Heart left ventricle (tissue), 16 donors: ENCODE data around the gene IFI27. TPM values are rescaled to one million over a fixed set of nuclear protein-coding genes. Genes with fewer than 3 reads are reported as not detected.

ENCODE experiments used
- ATAC-seq, 4 donors: fragments of 200-7000 bp; cut with Tn5 transposase; one replicate each; pipeline ENCODE4 v1.9.1; 2020 to 2022; ENCODE audit warnings: moderate library complexity in 4 of 4, mild to moderate bottlenecking in 3 of 4, moderate number of reproducible peaks in 1 of 4
- DNase-seq, 5 donors: peaks; one replicate each; pipeline ENCODE4 v3.0.0-alpha.2; 2020
- H3K27ac ChIP-seq, 12 donors: fragments of 200-600 bp; sonication (generic) in 4 of 12; one replicate each; pipeline versions ENCODE4 v1.5.0 to v1.8.0; 2016 to 2022; ENCODE audit warnings: mild to moderate bottlenecking in 2 of 12
- H3K27me3 ChIP-seq, 9 donors: fragments of 200-600 bp; sonication (generic) in 2 of 9; one replicate each; pipeline versions ENCODE4 v1.5.1 to v1.8.0; 2016 to 2022; ENCODE audit warnings: mild to moderate bottlenecking in 3 of 9
- H3K36me3 ChIP-seq, 9 donors: fragments of 200-600 bp; sonication (generic) in 2 of 9; one replicate each; pipeline versions ENCODE4 v1.5.0 to v1.8.0; 2018 to 2022; ENCODE audit warnings: mild to moderate bottlenecking in 2 of 9
- H3K4me1 ChIP-seq, 12 donors: fragments of 200-600 bp; sonication (generic) in 4 of 12; one replicate each; pipeline versions ENCODE4 v1.5.0 to v1.8.0; 2016 to 2022; ENCODE audit warnings: mild to moderate bottlenecking in 3 of 12
- H3K4me3 ChIP-seq, 12 donors: fragments of 200-600 bp; sonication (generic) in 4 of 12; one replicate each; pipeline versions ENCODE4 v1.5.0 to v1.8.0; 2017 to 2022; ENCODE audit warnings: mild to moderate bottlenecking in 9 of 12, moderate library complexity in 4 of 12
- H3K9me3 ChIP-seq, 12 donors: fragments of 200-600 bp; sonication (generic) in 4 of 12; one replicate each; pipeline versions ENCODE4 v1.5.0 to v1.8.0; 2016 to 2022; ENCODE audit warnings: mild to moderate bottlenecking in 1 of 12
- POLR2A ChIP-seq, 2 donors: fragments of 450-650 bp; IDR thresholded peaks; one replicate each; pipeline ENCODE4 v1.6.1; 2017; ENCODE audit warnings: antibody characterized with exemption in 2 of 2, mild to moderate bottlenecking in 2 of 2, moderate library complexity in 2 of 2
- WGBS, 4 donors: extraction: QIAGEN DNeasy Blood & Tissue Kit in 2 of 4; methylation state at CpG; one replicate each; pipeline versions ENCODE4 v1.1.5 to v1.1.7; 2013 to 2018; 5-methylcytosine and 5-hydroxymethylcytosine counted together
- intact Hi-C, 10 donors: fragments of 100-400 bp; cut with DNase I; formaldehyde crosslinking; loops; one replicate each; pipeline versions ENCODE4 v1.11.1 to v1.14.2; 2022
- polyA plus RNA-seq, 2 donors: library from polyadenylated mRNA; stranded (reverse); fragments of 200-250 nt; gene quantifications; one replicate each; pipeline ENCODE4 v1.2.3, GENCODE V29; 2013
- total RNA-seq, 9 donors: library from RNA; depleted of rRNA in 2 of 9; stranded (reverse); fragments of >200 nt in 2 of 9; fragmentation: NEBNext Ultra II Directional in 3 of 9; extraction: Animal tissue kit (Norgen Biotek cat#: 25700) in 3 of 9; gene quantifications; one replicate each; pipeline versions ENCODE4 v1.1.0 to v1.2.4, GENCODE V29; 2016 to 2023
- TF ChIP-seq, protein P1 (sequence below), 12 donors: fragments of 200-600 bp; sonication (generic) in 4 of 12; IDR thresholded peaks; one replicate each; pipeline versions ENCODE4 v1.5.0 to v1.8.0; 2018 to 2022; ENCODE audit warnings: antibody characterized with exemption in 12 of 12, mild to moderate bottlenecking in 5 of 12
- donor health status: ischemic (EF 13 %, LVEDD 7.1; RV severe dilation, severe dysfunction).
- donor health status: healthy with polysubstance abuse.
- donor health status: DM: no; HTN: yes; CAD: no.
- donor health status: DM: no; HTN: no; CAD: no.
- donor health status: ischemic (EF 25% LVEDD 6.9; RV normal size, moderate dysfunction).
- donor health status: ischemic (EF 25% LVEDD 5.7; RV mildly dilated, moderate dysfunction).
- donor health status: healthy.
- donor health status: DM: yes; HTN: yes; CAD: no.
- donor health status: ischemic (EF 35%, LVEDD 5.7; RV mildly dilated, moderate dysfunction).
- donor health status: nonischemic (EF 11% LVEDD 7.7; RV severe dilation, severe dysfunction).
- donor health status: DM: yes; HTN: yes; CAD: no.
- donor health status: PGD.
- donor health status: ischemic (EF 29% LVEDD 5.4; RV normal size, mild dysfunction).
- donor health status: nonischemic (EF 23%, LVEDD 6.1; RV moderate dilation, normal function).

The IFI27 gene
- total and polyA plus RNA-seq, 11 donors, result 135 to 469 (median 262) TPM

DNA sequence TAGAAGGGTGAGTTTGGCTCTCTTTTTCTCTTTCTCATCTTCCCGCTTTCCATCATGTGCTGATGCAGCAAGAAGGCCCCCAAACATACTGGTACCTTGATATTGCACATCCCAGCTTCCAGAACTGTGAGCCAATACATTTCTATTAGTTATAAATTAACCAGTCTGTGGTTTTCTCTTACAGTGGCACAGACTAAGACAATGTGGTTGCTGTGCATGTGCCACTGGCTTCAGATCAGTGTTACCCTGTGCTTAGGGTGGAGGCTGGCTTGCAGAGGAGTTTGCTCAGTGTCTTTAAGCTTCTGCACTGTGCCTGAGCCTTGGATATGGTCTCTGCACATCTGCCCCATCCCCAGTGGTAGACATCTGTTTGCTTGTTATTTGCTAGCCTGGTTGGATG is 13.3 kb downstream of the IFI27 start:
- Histone ChIP-seq H3K36me3 (peaks cover 0 to 12% (median 0%) of the 10 kb centered on the region in 9 donors), H3K27me3 (no peaks in the 10 kb centered on the region), H3K4me3 (no peak overlapping the region), H3K9me3 (peaks cover 0 to 23% (median 3%) of the 10 kb centered on the region in 12 donors), H3K27ac (no peak overlapping the region), H3K4me1 (peaks cover 0 to 7% (median 0%) of the 10 kb centered on the region in 12 donors)
- ATAC-seq, result no peak
- intact Hi-C loops, result no loop called here
- 91 to 100% (median 94%) methylated on average over 1 of the region's 1 CpG for WGBS, 4 donors
- peak in 1 of 5 donors; percentile 1 for DNase-seq
- TF ChIP-seq POLR2A (IDR thresholded peaks at IDR 0.05), result no peak
- TF ChIP-seq, protein P1, sequence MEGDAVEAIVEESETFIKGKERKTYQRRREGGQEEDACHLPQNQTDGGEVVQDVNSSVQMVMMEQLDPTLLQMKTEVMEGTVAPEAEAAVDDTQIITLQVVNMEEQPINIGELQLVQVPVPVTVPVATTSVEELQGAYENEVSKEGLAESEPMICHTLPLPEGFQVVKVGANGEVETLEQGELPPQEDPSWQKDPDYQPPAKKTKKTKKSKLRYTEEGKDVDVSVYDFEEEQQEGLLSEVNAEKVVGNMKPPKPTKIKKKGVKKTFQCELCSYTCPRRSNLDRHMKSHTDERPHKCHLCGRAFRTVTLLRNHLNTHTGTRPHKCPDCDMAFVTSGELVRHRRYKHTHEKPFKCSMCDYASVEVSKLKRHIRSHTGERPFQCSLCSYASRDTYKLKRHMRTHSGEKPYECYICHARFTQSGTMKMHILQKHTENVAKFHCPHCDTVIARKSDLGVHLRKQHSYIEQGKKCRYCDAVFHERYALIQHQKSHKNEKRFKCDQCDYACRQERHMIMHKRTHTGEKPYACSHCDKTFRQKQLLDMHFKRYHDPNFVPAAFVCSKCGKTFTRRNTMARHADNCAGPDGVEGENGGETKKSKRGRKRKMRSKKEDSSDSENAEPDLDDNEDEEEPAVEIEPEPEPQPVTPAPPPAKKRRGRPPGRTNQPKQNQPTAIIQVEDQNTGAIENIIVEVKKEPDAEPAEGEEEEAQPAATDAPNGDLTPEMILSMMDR (IDR thresholded peaks at IDR 0.05), result no peak

DNA sequence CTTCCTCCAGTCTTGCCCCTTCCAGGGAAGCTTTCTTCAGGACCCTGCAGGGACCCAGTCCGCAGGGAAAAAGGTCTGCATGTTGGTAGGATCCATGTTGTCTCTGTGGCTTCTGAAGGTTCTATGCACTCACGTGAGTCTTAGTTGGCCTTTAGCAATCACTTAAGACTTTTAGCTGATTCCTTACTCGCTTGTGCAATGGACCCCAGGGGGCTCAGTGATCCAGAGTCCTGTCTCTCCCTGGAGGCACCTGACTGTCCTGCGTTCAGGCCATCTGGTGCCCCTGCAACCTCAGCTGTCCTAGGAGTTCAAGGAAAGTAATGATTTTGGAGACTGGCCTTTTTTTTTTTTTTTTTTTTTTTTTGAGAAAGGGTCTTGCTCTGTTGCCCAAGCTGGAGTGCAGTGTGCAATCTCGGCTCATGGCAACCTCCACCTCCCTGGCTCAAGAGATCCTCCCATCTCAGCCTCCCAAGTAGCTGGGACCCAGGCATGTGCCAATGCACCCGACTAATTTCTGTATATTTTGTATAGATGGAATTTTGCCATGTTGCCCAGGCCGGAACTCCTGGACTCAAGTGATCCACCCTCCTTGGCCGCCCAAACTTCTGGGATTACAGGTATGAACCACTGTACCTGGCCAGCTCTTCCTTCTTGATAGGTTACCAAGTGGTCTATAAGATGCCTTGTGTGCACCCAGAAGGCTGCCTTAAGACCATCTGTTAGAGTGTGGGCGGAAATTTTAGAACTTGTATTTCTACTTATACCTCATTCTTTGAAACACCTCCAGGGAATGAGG is 14.2 kb downstream of the IFI27 start:
- 88 to 94% (median 91%) methylated on average over 9 of the region's 9 CpGs for WGBS, 4 donors
- ATAC-seq, result no peak
- H3K4me1 ChIP-seq, result peaks cover 0 to 10% (median under 1%) of the 10 kb centered on the region in 12 donors
- H3K4me3 ChIP-seq, result no peak overlapping the region
- H3K27ac ChIP-seq, result no peak overlapping the region
- TF ChIP-seq, protein P1 (IDR thresholded peaks at IDR 0.05), result no peak
- TF ChIP-seq POLR2A (IDR thresholded peaks at IDR 0.05), result no peak
- peaks cover 0 to 14% (median 0%) of the 10 kb centered on the region in 12 donors for H3K9me3 ChIP-seq
- peaks cover 0 to 12% (median 0%) of the 10 kb centered on the region in 9 donors for H3K36me3 ChIP-seq
- intact Hi-C loops, result loop anchor here in 1 of 10 donors (5.0 kb wide), 1 partner anchor 42 kb away; the partner anchor contains the start of genes DDX24 and IFI27L1
- no peaks in the 10 kb centered on the region for H3K27me3 ChIP-seq
- DNase-seq, result no peak

DNA sequence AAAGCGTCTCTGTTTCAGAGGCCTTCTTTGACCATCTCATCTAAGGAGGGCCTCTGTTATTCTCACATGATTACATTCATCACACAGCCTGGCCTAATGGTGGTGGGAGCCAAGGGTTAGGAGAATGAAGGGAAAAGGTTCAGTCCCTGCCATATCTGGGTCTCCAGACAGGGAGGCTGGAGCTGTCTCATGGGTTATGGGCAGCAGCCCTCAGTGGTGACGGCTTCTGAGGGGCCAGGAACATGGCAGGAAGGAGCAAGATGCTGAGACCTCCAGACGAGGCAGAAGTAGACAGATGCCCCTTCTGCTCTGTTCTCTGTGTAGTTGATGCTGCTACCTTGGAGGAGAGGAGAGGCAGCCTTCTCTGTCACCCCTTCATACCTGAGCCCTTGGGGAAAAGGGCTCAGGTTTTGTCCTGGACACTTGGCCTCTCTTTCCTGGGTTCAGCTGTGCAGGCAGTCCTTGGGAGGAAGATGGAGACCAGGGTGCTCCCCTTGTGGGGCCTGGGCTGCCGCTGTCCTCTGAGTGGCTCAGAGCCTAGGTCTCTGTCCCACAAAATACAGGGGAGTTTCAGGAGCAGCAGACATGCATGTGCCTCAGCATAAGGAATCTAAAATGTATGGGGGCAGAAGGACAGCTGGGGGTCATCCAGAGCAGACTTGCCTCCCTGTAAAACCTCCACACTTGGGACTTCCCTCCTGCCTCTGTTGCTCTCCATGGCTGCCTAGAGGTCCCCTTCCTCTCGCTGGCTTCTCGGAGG is 15.3 kb downstream of the IFI27 start:
- DNase-seq, result no peak
- Histone ChIP-seq H3K9me3 (peaks cover 0 to 5% (median 0%) of the 10 kb centered on the region in 12 donors), H3K27ac (no peak overlapping the region), H3K4me3 (no peak overlapping the region), H3K4me1 (peaks cover 0 to 18% (median 8%) of the 10 kb centered on the region in 12 donors), H3K27me3 (no peaks in the 10 kb centered on the region), H3K36me3 (peaks cover 0 to 12% (median 0%) of the 10 kb centered on the region in 9 donors)
- TF ChIP-seq POLR2A (IDR thresholded peaks at IDR 0.05), result no peak
- TF ChIP-seq, protein P1 (IDR thresholded peaks at IDR 0.05), result no peak
- intact Hi-C loops, result loop anchor here in 1 of 10 donors (5.0 kb wide), 1 partner anchor 44 kb away; the partner anchor contains the start of genes DDX24 and IFI27L1
- no peak for ATAC-seq
- WGBS, 4 donors, result 85 to 91% (median 86%) methylated on average over 5 to 6 of the region's 6 CpGs

DNA sequence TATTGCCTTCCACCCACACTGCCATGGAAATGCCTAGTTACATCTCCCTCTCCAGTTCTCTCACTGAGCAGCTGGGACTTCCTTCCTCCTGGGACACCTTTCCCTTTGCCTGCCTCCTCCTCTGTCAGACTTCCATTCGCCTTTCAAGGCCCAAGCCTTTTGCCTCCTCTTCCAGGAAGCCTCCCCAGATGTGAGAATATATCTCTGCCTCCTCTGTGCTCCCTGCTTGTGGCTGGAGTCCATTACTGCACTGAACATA is 15.8 kb downstream of the IFI27 start:
- Histone ChIP-seq H3K27me3 (no peaks in the 10 kb centered on the region), H3K27ac (no peak overlapping the region), H3K36me3 (peaks cover 0 to 12% (median 0%) of the 10 kb centered on the region in 9 donors), H3K4me1 (peaks cover 0 to 18% (median 8%) of the 10 kb centered on the region in 12 donors), H3K9me3 (peaks cover 0 to under 1% (median 0%) of the 10 kb centered on the region in 12 donors), H3K4me3 (no peak overlapping the region)
- intact Hi-C loops, result loop anchor here in 1 of 10 donors (5.0 kb wide), 1 partner anchor 44 kb away; the partner anchor contains the start of genes DDX24 and IFI27L1
- TF ChIP-seq, protein P1 (IDR thresholded peaks at IDR 0.05), result no peak
- TF ChIP-seq POLR2A (IDR thresholded peaks at IDR 0.05), result no peak
- WGBS, 4 donors, result 68 to 88% (median 76%) methylated on average over 1 of the region's 1 CpG
- no peak for ATAC-seq
- no peak for DNase-seq
